Activated CD4-positive, alpha-beta T cell treated with anti-CD3 and anti-CD28 coated beads, Interleukin-2, amount 10 ng/mL, durations not matched to agents 24 days and 14 days (primary cell): ENCODE measurements around the gene THBS3. TPM values are rescaled to one million over a fixed set of nuclear protein-coding genes. Genes with fewer than 3 reads are reported as not detected.

Experiments used
- DNase-seq: peaks from one replicate; pipeline ENCODE4 v3.0.0; 2022
- H3K27ac Mint-ChIP-seq: one replicate; pipeline ENCODE4 v1.8.0; 2022; ENCODE audit warnings: mild to moderate bottlenecking, mixed read lengths
- H3K27me3 Mint-ChIP-seq: one replicate; pipeline ENCODE4 v1.8.0; 2022; ENCODE audit warnings: mixed read lengths
- H3K36me3 Mint-ChIP-seq: one replicate; pipeline ENCODE4 v1.8.0; 2022; ENCODE audit warnings: low read depth, mild to moderate bottlenecking, mixed read lengths
- H3K4me1 Mint-ChIP-seq: one replicate; pipeline ENCODE4 v1.8.0; 2021; ENCODE audit warnings: mixed read lengths
- H3K4me3 Mint-ChIP-seq: one replicate; pipeline ENCODE4 v1.8.0; 2022; ENCODE audit warnings: mild to moderate bottlenecking, moderate library complexity, mixed read lengths
- H3K9me3 Mint-ChIP-seq: one replicate; pipeline ENCODE4 v1.8.0; 2021; ENCODE audit warnings: mixed read lengths
- intact Hi-C: fragments of 100-400 bp; cut with micrococcal nuclease; formaldehyde crosslinking; loops from one replicate; pipeline ENCODE4 v1.15.1; 2023
- total RNA-seq: library from RNA; stranded (reverse); gene quantifications from 2 replicates; pipeline ENCODE4 v1.2.3, GENCODE V29; 2022

Gene THBS3
- 10.5 and 10.6 TPM in 2 replicates for total RNA-seq

GRCh38 chr1:155207806-155208540 lies at the start of gene THBS3:
Gene THBS3 (minus strand): TSS chr1:155207897. CDS start chr1:155207876, 21 bp downstream.
- intact Hi-C loops: loop anchor here (1.0 to 5.0 kb wide), 5 partner anchors 18 to 385 kb away; partner anchors contain the start of genes RUSC1 and SCAMP3
- Mint-ChIP-seq H3K9me3 (no peaks in the 10 kb centered on the region), H3K27ac (peak within 1 kb of the TSS; percentile 93), H3K4me3 (peak within 1 kb of the TSS; percentile 95), H3K36me3 (peaks cover 4% of the 10 kb centered on the region), H3K4me1 (peaks cover 26% of the 10 kb centered on the region), H3K27me3 (no peaks in the 10 kb centered on the region)
- DNase-seq: no peak

DNA sequence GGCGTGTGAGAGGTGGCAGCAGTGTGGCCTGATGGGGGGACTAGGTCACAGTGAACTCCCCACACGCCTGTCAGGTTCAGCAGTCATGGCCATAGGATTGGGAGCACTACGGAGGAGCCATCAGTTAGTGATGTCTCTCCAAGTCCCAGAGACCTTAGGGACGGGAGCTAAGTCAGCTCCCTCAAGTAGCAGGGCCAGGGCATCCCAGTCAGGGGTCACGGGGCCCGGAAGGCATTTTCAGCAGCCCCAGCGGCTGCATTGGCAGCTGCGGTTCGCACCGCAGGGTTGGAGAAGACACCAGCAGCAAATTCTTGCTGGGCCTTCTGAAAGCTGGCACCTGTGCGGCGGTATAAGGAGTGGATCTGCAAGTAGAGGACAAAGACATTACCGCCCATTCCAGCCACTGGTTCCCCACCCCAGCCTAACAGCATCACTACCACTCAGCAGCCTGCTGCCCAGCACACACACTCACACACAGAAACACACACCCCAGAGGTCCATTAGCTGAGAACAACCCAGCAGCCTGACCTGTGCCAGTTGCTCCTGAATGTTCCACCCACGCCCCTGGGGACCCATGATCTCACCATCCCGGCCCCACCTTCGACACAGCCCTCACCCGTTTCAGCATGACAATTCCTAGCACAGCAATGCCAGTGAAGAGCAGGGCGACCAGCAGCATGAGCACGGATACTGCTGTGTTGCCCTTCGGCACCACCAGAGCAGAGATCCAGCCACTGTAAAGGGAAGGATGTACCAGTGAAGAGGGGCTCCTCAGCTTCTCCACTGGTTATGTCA lies 48.6 kb upstream of the THBS3 start:
- H3K27ac Mint-ChIP-seq: peak overlapping the region; percentile 72

GRCh38 chr1:155255243-155256007 lies 47.7 kb upstream of the THBS3 start, which contains the start of gene ENTREP3:
Gene ENTREP3 (minus strand): TSS chr1:155255483. CDS start chr1:155254877, 606 bp downstream.
- intact Hi-C loops: loop anchor here (1.0 kb wide), 2 partner anchors 28 to 68 kb away; no protein-coding TSS in a partner anchor
- Mint-ChIP-seq H3K9me3 (no peaks in the 10 kb centered on the region), H3K27me3 (no peaks in the 10 kb centered on the region), H3K36me3 (peaks cover 39% of the 10 kb centered on the region), H3K4me3 (peak within 1 kb of the TSS; percentile 85), H3K4me1 (peaks cover 28% of the 10 kb centered on the region), H3K27ac (peak within 1 kb of the TSS; percentile 81)
- DNase-seq: peak; percentile 94

More for the DNA sequence above, 48.6 kb upstream of the THBS3 start:
- no peaks in the 10 kb centered on the region for H3K27me3 Mint-ChIP-seq
- H3K4me3 Mint-ChIP-seq: peak overlapping the region; percentile 85
- intact Hi-C loops: no loop called here
- DNase-seq: peak; percentile 60
- peaks cover 32% of the 10 kb centered on the region for H3K4me1 Mint-ChIP-seq
- no peaks in the 10 kb centered on the region for H3K9me3 Mint-ChIP-seq
- H3K36me3 Mint-ChIP-seq: peaks cover 43% of the 10 kb centered on the region

DNA sequence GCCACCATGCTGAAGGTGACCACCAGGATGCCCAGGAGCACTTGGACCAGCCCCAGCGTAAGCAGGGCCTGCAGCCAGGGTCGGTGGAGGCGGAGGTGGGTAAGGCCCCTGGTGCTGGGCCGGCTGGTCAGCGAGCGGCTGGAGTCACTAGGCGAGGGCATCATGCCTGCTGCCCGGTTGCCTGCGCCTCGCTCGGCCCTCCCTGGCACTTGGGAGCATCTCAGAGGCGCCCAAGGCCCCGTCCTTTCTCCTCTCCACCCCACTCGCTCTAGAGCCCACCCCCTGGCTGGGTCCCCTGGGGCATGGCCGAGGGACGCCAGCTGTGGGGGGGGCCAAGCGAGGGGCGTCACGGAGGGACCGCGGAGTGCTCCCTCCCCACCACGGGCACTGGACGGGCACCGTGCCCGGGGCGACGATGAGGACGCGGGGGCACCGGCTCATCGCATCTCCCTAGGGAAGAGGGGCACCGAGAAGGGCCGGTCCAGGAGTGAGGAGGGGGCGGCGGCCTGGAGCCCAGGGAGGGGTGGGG lies 47.1 kb upstream of the THBS3 start:
- Mint-ChIP-seq H3K27me3 (no peaks in the 10 kb centered on the region), H3K4me3 (peak overlapping the region; percentile 85), H3K36me3 (peaks cover 34% of the 10 kb centered on the region), H3K9me3 (no peaks in the 10 kb centered on the region), H3K27ac (peak overlapping the region; percentile 81), H3K4me1 (peaks cover 26% of the 10 kb centered on the region)
- DNase-seq: peak; percentile 67
- intact Hi-C loops: loop anchor here (1.0 kb wide), 2 partner anchors 27 to 69 kb away; no protein-coding TSS in a partner anchor

- H3K36me3 Mint-ChIP-seq: peaks cover 32% of the 10 kb centered on the region
Measured at GRCh38 chr1:155254228-155254713, 46.6 kb upstream of the THBS3 start.

GRCh38 chr1:155253797-155254196 lies 46.1 kb upstream of the THBS3 start:
- H3K27me3 Mint-ChIP-seq: no peaks in the 10 kb centered on the region
- H3K4me1 Mint-ChIP-seq: peaks cover 26% of the 10 kb centered on the region
- peak overlapping the region; percentile 81 for H3K27ac Mint-ChIP-seq
- H3K36me3 Mint-ChIP-seq: peaks cover 29% of the 10 kb centered on the region
- peak overlapping the region; percentile 85 for H3K4me3 Mint-ChIP-seq
- DNase-seq: no peak
- H3K9me3 Mint-ChIP-seq: no peaks in the 10 kb centered on the region
- intact Hi-C loops: no loop called here

More at GRCh38 chr1:155254228-155254713, 46.6 kb upstream of the THBS3 start:
- DNase-seq: no peak
- peaks cover 26% of the 10 kb centered on the region for H3K4me1 Mint-ChIP-seq
- intact Hi-C loops: no loop called here
- H3K27me3 Mint-ChIP-seq: no peaks in the 10 kb centered on the region
- H3K9me3 Mint-ChIP-seq: no peaks in the 10 kb centered on the region
- peak overlapping the region; percentile 81 for H3K27ac Mint-ChIP-seq
- peak overlapping the region; percentile 85 for H3K4me3 Mint-ChIP-seq

DNA sequence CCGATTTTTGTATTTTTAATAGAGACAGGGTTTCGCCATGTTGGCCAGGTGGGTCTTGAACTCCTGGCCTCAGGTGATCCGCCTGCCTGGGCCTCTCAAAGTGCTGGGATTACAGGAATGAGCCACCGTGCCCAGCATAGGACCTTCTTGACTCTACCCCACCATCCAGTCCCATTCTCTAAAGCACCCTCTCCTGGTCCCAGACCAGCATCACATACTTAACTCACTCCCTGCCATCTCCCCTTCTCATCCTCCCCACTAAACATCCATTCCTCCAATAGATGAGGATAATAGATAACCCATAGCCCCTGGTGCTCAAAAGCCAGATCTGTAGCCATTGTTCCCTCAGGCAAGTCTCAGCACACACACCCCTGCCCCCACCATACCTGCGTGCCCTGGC lies 45.5 kb upstream of the THBS3 start:
- DNase-seq: no peak
- peak overlapping the region; percentile 85 for H3K4me3 Mint-ChIP-seq
- H3K27ac Mint-ChIP-seq: peak overlapping the region; percentile 46
- no peaks in the 10 kb centered on the region for H3K9me3 Mint-ChIP-seq
- peaks cover 26% of the 10 kb centered on the region for H3K4me1 Mint-ChIP-seq
- peaks cover 23% of the 10 kb centered on the region for H3K36me3 Mint-ChIP-seq
- intact Hi-C loops: no loop called here
- no peaks in the 10 kb centered on the region for H3K27me3 Mint-ChIP-seq

- no peaks in the 10 kb centered on the region for H3K9me3 Mint-ChIP-seq
- H3K4me3 Mint-ChIP-seq: no peak overlapping the region
- no peak for DNase-seq
- H3K36me3 Mint-ChIP-seq: peaks cover 13% of the 10 kb centered on the region
- no peak overlapping the region for H3K27ac Mint-ChIP-seq
- no peaks in the 10 kb centered on the region for H3K27me3 Mint-ChIP-seq
- peaks cover 25% of the 10 kb centered on the region for H3K4me1 Mint-ChIP-seq
- intact Hi-C loops: loop anchor here (2.0 kb wide), 3 partner anchors 21 to 341 kb away; partner anchors contain the start of genes CLK2 and FDPS
Measured at GRCh38 chr1:155251566-155251965, 43.9 kb upstream of the THBS3 start.

- DNase-seq: peak; percentile 99
- intact Hi-C loops: loop anchor here (1.0 to 2.0 kb wide), 4 partner anchors 22 to 342 kb away; partner anchors contain the start of genes CLK2 and FDPS
- Mint-ChIP-seq H3K36me3 (peaks cover 16% of the 10 kb centered on the region), H3K27ac (no peak overlapping the region), H3K9me3 (no peaks in the 10 kb centered on the region), H3K4me3 (peak overlapping the region; percentile 58), H3K27me3 (no peaks in the 10 kb centered on the region), H3K4me1 (peaks cover 32% of the 10 kb centered on the region)
Measured at GRCh38 chr1:155250633-155251449, 43.1 kb upstream of the THBS3 start.

DNA sequence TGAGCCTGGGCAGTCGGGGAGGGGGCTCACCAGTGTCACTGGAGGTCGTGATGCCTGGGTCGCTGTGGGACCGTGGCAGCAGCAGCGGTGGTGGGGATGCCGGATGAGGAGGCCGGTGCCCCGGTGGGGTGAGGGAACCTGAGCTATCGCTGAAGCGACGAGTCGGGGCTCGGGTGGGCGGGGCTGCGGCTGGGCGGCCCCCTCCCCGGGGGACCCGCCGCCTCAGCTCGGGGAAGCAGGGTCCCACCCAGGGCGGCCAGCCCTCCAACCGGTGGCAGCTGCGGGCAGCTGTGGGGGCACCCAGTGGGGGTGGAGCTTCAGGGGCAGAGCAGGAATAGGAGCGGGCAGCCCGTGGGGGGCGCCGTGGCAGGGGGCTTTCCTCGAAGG lies 42.5 kb upstream of the THBS3 start:
- Mint-ChIP-seq H3K27me3 (no peaks in the 10 kb centered on the region), H3K36me3 (peaks cover 18% of the 10 kb centered on the region), H3K4me1 (peaks cover 32% of the 10 kb centered on the region), H3K9me3 (no peaks in the 10 kb centered on the region), H3K27ac (peak overlapping the region; percentile 22), H3K4me3 (peak overlapping the region; percentile 77)
- DNase-seq: no peak
- intact Hi-C loops: loop anchor here (1.0 to 2.0 kb wide), 4 partner anchors 23 to 343 kb away; partner anchors contain the start of genes CLK2 and FDPS

DNA sequence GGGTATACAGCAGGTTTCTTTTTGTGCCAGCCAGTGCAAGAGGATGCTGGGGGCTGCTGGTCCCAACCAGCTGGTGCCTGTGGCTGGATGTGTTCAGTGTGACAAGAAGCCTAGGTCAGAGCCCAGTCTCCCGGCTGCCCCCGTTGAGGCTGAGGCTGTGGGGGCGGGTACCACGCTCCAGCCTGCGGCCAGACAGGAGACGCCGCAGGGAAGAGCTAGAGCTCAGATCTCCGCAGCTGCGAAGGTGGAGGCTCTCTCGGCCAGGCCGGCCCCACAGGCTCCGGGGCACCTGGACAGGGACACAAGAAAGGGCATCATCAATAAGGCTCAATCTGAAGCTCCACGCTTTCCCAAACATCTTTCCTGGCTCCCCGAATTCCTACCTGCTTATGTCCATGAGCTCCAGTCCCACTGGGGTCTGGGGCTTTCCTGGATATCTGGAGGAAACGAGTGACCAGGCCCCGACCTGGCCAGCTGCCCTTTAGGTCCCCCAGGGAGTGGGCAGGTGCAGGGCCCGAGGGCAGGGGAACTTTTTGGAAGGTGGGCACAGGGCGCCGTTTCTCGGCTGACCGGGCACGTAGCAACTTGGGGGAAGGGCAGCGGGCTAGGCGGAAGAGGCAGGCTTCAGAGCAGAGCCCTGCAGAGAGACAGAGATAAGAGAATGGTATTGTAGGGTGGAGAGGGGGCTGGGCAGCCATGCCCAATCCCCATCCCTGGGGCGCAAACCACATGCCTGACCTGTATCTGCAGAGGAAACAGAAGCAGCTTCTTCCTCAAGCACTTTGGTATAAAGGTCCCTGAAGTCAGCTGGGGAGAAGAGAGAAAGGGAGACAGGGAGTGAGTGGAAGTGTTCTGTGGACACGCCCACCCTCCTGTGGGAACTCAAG lies 40.2 kb upstream of the THBS3 start:
- peaks cover 31% of the 10 kb centered on the region for H3K4me1 Mint-ChIP-seq
- DNase-seq: no peak
- intact Hi-C loops: no loop called here
- H3K36me3 Mint-ChIP-seq: peaks cover 18% of the 10 kb centered on the region
- H3K27ac Mint-ChIP-seq: no peak overlapping the region
- no peak overlapping the region for H3K4me3 Mint-ChIP-seq
- peaks cover 4% of the 10 kb centered on the region for H3K9me3 Mint-ChIP-seq
- peaks cover 3% of the 10 kb centered on the region for H3K27me3 Mint-ChIP-seq
